ENCODE results near the gene TXN.
"Not testable (repeated sequence)": the region's sequence is repeated elsewhere in the genome, so short reads cannot be mapped to it uniquely, and the experiment has no call there.

Gene TXN

GRCh38 chr9:110257097-110257841, 962 bp upstream of the TXN start:
- DNase-seq (ENCODE audit: low spot score), result peak; percentile 12

GRCh38 chr9:110255463-110256379, 586 bp downstream of the TXN start:
- DNase-seq (ENCODE audit: low spot score), result peak; percentile 35

- peak; percentile 16 for DNase-seq (ENCODE audit: low spot score)
Measured at GRCh38 chr9:110255034-110255462, 1.3 kb downstream of the TXN start.

- DNase-seq (ENCODE audit: low spot score), result no peak
Measured at GRCh38 chr9:110254500-110254899, 1.8 kb downstream of the TXN start.

- no peak for DNase-seq (ENCODE audit: low spot score)
Measured at GRCh38 chr9:110252509-110253139, 3.7 kb downstream of the TXN start.

GRCh38 chr9:110251770-110252169, 4.5 kb downstream of the TXN start:
- not testable (repeated sequence) for DNase-seq (ENCODE audit: low spot score)

- DNase-seq (ENCODE audit: low spot score), result no peak
Measured at GRCh38 chr9:110251212-110251611, 5.1 kb downstream of the TXN start.

- DNase-seq (ENCODE audit: low spot score), result no peak
Measured at GRCh38 chr9:110249603-110250002, 6.7 kb downstream of the TXN start.

GRCh38 chr9:110248361-110248760, 7.9 kb downstream of the TXN start:
- no peak for DNase-seq (ENCODE audit: low spot score)

- no peak for DNase-seq (ENCODE audit: low spot score)
Measured at GRCh38 chr9:110246214-110246613, 10.1 kb downstream of the TXN start.

GRCh38 chr9:110244616-110245015, 11.7 kb downstream of the TXN start:
- no peak for DNase-seq (ENCODE audit: low spot score)

- DNase-seq (ENCODE audit: low spot score), result no peak
Measured at GRCh38 chr9:110241858-110242321, 14.4 kb downstream of the TXN start.

GRCh38 chr9:110241260-110241857, 14.9 kb downstream of the TXN start:
- DNase-seq (ENCODE audit: low spot score), result no peak

- DNase-seq (ENCODE audit: low spot score), result no peak
Measured at GRCh38 chr9:110240198-110240597, 16.1 kb downstream of the TXN start.

GRCh38 chr9:110228321-110228720, 28.0 kb downstream of the TXN start:
- no peak for DNase-seq (ENCODE audit: low spot score)

- no peak for DNase-seq (ENCODE audit: low spot score)
Measured at GRCh38 chr9:110224583-110224982, 31.7 kb downstream of the TXN start.

- DNase-seq (ENCODE audit: low spot score), result no peak
Measured at GRCh38 chr9:110220809-110221208, 35.5 kb downstream of the TXN start.

- DNase-seq (ENCODE audit: low spot score), result peak; percentile 42
Measured at GRCh38 chr9:110217656-110218099, 38.6 kb downstream of the TXN start.

GRCh38 chr9:110214586-110215355, 41.5 kb downstream of the TXN start:
- no peak for DNase-seq (ENCODE audit: low spot score)

GRCh38 chr9:110214090-110214489, 42.2 kb downstream of the TXN start:
- DNase-seq (ENCODE audit: low spot score), result no peak

Measured in SK-N-DZ (cell line).